Activated naive CD4-positive, alpha-beta T cell treated with anti-CD3 and anti-CD28 coated beads for 36 hours (primary cell): ENCODE measurements around the gene NUDT5. TPM values are rescaled to one million over a fixed set of nuclear protein-coding genes. Genes with fewer than 3 reads are reported as not detected.
A peak's percentile ranks its signal among the peaks of the same experiment; 100 is the strongest.
"Not testable (repeated sequence)": the region's sequence is repeated elsewhere in the genome, so short reads cannot be mapped to it uniquely, and the experiment has no call there.

Experiments
- CTCF ChIA-PET: fragments of 350-600 bp; sonication (Branson Sonifier 250); formaldehyde crosslinking; loops from one replicate; lab custom pipeline; 2021; ENCODE audit warnings: antibody characterized with exemption; lab: Charles Lee
- DNase-seq: peaks from one replicate; pipeline ENCODE4 v3.0.0-alpha.2; 2020
- H3K27ac Mint-ChIP-seq: one replicate; pipeline ENCODE4 v1.8.0; 2021; ENCODE audit warnings: mild to moderate bottlenecking, mixed read lengths
- H3K27me3 Mint-ChIP-seq: one replicate; pipeline ENCODE4 v1.8.0; 2021; ENCODE audit warnings: low read depth, mixed read lengths
- H3K36me3 Mint-ChIP-seq: one replicate; pipeline ENCODE4 v1.8.0; 2021; ENCODE audit warnings: low read depth, mixed read lengths
- H3K4me1 Mint-ChIP-seq: one replicate; pipeline ENCODE4 v1.8.0; 2021; ENCODE audit warnings: low read depth, mixed read lengths
- H3K4me3 Mint-ChIP-seq: one replicate; pipeline ENCODE4 v1.8.0; 2021; ENCODE audit warnings: mild to moderate bottlenecking, moderate library complexity, mixed read lengths
- H3K9me3 Mint-ChIP-seq: one replicate; pipeline ENCODE4 v1.8.0; 2021; ENCODE audit warnings: mixed read lengths
- intact Hi-C: fragments of 100-400 bp; cut with micrococcal nuclease; formaldehyde crosslinking; loops from one replicate; pipeline ENCODE4 v1.15.1; 2023
- total RNA-seq, 2 experiments: library from RNA; stranded (reverse); gene quantifications; one replicate each; pipeline ENCODE4 v1.2.3, GENCODE V29; 2021

NUDT5 gene
- 100 to 1,000 TPM in 1 of 2 experiments, 10 to 100 TPM in 1; 97.1 to 100 TPM for total RNA-seq

- H3K4me3 Mint-ChIP-seq, result peak within 1 kb of the TSS; percentile 96
- peaks cover 34% of the 10 kb centered on the region for H3K36me3 Mint-ChIP-seq
- peaks cover 58% of the 10 kb centered on the region for H3K4me1 Mint-ChIP-seq
- H3K27me3 Mint-ChIP-seq, result no peaks in the 10 kb centered on the region
- peak within 1 kb of the TSS; percentile 98 for H3K27ac Mint-ChIP-seq
- CTCF ChIA-PET, result interaction anchor here (0.8 to 2.2 kb wide), 5 partner anchors 9 to 515 kb away, joined by 3 to 11 read pairs (median 4); partner anchors contain the start of gene UPF2
- H3K9me3 Mint-ChIP-seq, result no peaks in the 10 kb centered on the region
- intact Hi-C loops, result loop anchor here (1.0 to 2.0 kb wide), 5 partner anchors 15 to 153 kb away; partner anchors contain the start of genes CAMK1D and DHTKD1
- peak; percentile 93 for DNase-seq
Measured at GRCh38 chr10:12195603-12196506, at the start of gene NUDT5, which contains the start of gene CDC123. Gene NUDT5, minus strand, starts transcription at chr10:12195891. Its CDS starts 9,600 bp downstream, at chr10:12186291. Gene CDC123, plus strand, starts transcription at chr10:12196188. Its CDS starts 58 bp downstream, at chr10:12196246.

- Mint-ChIP-seq H3K9me3 (no peaks in the 10 kb centered on the region), H3K27ac (peak overlapping the region; percentile 61), H3K27me3 (no peaks in the 10 kb centered on the region), H3K4me3 (no peak overlapping the region), H3K36me3 (peaks cover 47% of the 10 kb centered on the region), H3K4me1 (peaks cover 27% of the 10 kb centered on the region)
- intact Hi-C loops, result loop anchor here (5.0 kb wide), 1 partner anchor 122 kb away; no protein-coding TSS in a partner anchor
- CTCF ChIA-PET, result no interaction called here
- no peak for DNase-seq
Measured at GRCh38 chr10:12243864-12244620, 48.4 kb upstream of the NUDT5 start.

- peak overlapping the region; percentile 36 for H3K4me3 Mint-ChIP-seq
- H3K36me3 Mint-ChIP-seq, result peaks cover 47% of the 10 kb centered on the region
- H3K4me1 Mint-ChIP-seq, result peaks cover 27% of the 10 kb centered on the region
- H3K27me3 Mint-ChIP-seq, result no peaks in the 10 kb centered on the region
- H3K9me3 Mint-ChIP-seq, result no peaks in the 10 kb centered on the region
- CTCF ChIA-PET, result interaction anchor here (2.2 kb wide), 1 partner anchor 27 kb away, joined by 8 read pairs; no protein-coding TSS in a partner anchor
- DNase-seq, result peak; percentile 84
- H3K27ac Mint-ChIP-seq, result peak overlapping the region; percentile 85
- intact Hi-C loops, result loop anchor here (2.0 to 5.0 kb wide), 2 partner anchors 120 to 173 kb away; partner anchors contain the start of gene DHTKD1
Measured at GRCh38 chr10:12241810-12242529, 46.3 kb upstream of the NUDT5 start.

GRCh38 chr10:12238821-12239220, 43.1 kb upstream of the NUDT5 start:
- DNase-seq, result no peak
- Mint-ChIP-seq H3K4me3 (no peak overlapping the region), H3K9me3 (no peaks in the 10 kb centered on the region), H3K4me1 (peaks cover 27% of the 10 kb centered on the region), H3K27ac (no peak overlapping the region), H3K27me3 (no peaks in the 10 kb centered on the region), H3K36me3 (peaks cover 42% of the 10 kb centered on the region)
- CTCF ChIA-PET, result interaction anchor here (0.5 kb wide), 1 partner anchor 11 kb away, joined by 3 read pairs; no protein-coding TSS in a partner anchor
- intact Hi-C loops, result no loop called here

GRCh38 chr10:12237265-12238220, 41.9 kb upstream of the NUDT5 start:
- no peak for DNase-seq
- Mint-ChIP-seq H3K36me3 (peaks cover 41% of the 10 kb centered on the region), H3K4me3 (no peak overlapping the region), H3K27ac (no peak overlapping the region), H3K9me3 (no peaks in the 10 kb centered on the region), H3K27me3 (no peaks in the 10 kb centered on the region), H3K4me1 (peaks cover 25% of the 10 kb centered on the region)
- CTCF ChIA-PET, result interaction anchor here (1.0 kb wide), 1 partner anchor 23 kb away, joined by 3 read pairs; no protein-coding TSS in a partner anchor
- intact Hi-C loops, result no loop called here

GRCh38 chr10:12235796-12236195, 40.1 kb upstream of the NUDT5 start:
- no peaks in the 10 kb centered on the region for H3K27me3 Mint-ChIP-seq

GRCh38 chr10:12235116-12235694, 39.5 kb upstream of the NUDT5 start:
- H3K27ac Mint-ChIP-seq, result no peak overlapping the region
- no peak for DNase-seq
- intact Hi-C loops, result no loop called here
- H3K27me3 Mint-ChIP-seq, result no peaks in the 10 kb centered on the region
- CTCF ChIA-PET, result no interaction called here
- no peaks in the 10 kb centered on the region for H3K9me3 Mint-ChIP-seq
- H3K36me3 Mint-ChIP-seq, result peaks cover 34% of the 10 kb centered on the region
- H3K4me1 Mint-ChIP-seq, result peaks cover 2% of the 10 kb centered on the region
- H3K4me3 Mint-ChIP-seq, result no peak overlapping the region

More at GRCh38 chr10:12235796-12236195, 40.1 kb upstream of the NUDT5 start:
- Mint-ChIP-seq H3K27ac (peak overlapping the region; percentile 13), H3K36me3 (peaks cover 36% of the 10 kb centered on the region), H3K4me1 (peaks cover 8% of the 10 kb centered on the region), H3K9me3 (no peaks in the 10 kb centered on the region), H3K4me3 (no peak overlapping the region)
- DNase-seq, result no peak
- intact Hi-C loops, result no loop called here
- CTCF ChIA-PET, result no interaction called here

- CTCF ChIA-PET, result interaction anchor here (0.6 kb wide), 1 partner anchor 667 kb away, joined by 3 read pairs; no protein-coding TSS in a partner anchor
- H3K9me3 Mint-ChIP-seq, DNase-seq, H3K4me3 Mint-ChIP-seq, H3K27me3 Mint-ChIP-seq, intact Hi-C loops, H3K4me1 Mint-ChIP-seq, H3K27ac Mint-ChIP-seq: not testable (repeated sequence)
- peaks cover 35% of the 10 kb centered on the region for H3K36me3 Mint-ChIP-seq
Measured at GRCh38 chr10:12234687-12235086, 39.0 kb upstream of the NUDT5 start.

GRCh38 chr10:12228851-12229250, 33.2 kb upstream of the NUDT5 start:
- Mint-ChIP-seq H3K4me3 (no peak overlapping the region), H3K4me1 (no peaks in the 10 kb centered on the region), H3K9me3 (no peaks in the 10 kb centered on the region), H3K27ac (no peak overlapping the region), H3K36me3 (peaks cover 36% of the 10 kb centered on the region), H3K27me3 (no peaks in the 10 kb centered on the region)
- CTCF ChIA-PET, result no interaction called here
- intact Hi-C loops, result no loop called here
- no peak for DNase-seq

- intact Hi-C loops, result not testable (repeated sequence)
- peaks cover 40% of the 10 kb centered on the region for H3K36me3 Mint-ChIP-seq
Measured at GRCh38 chr10:12226438-12226837, 30.7 kb upstream of the NUDT5 start.

More at GRCh38 chr10:12226438-12226837, 30.7 kb upstream of the NUDT5 start:
- H3K27me3 Mint-ChIP-seq, DNase-seq, H3K27ac Mint-ChIP-seq, H3K9me3 Mint-ChIP-seq, H3K4me3 Mint-ChIP-seq, CTCF ChIA-PET, H3K4me1 Mint-ChIP-seq: not testable (repeated sequence)
